ENCODE measurements around the gene CCDC183. TPM values are rescaled to one million over a fixed set of nuclear protein-coding genes. Genes with fewer than 3 reads are reported as not detected.
"Not testable (repeated sequence)": the region's sequence is repeated elsewhere in the genome, so short reads cannot be mapped to it uniquely, and the experiment has no call there.

Gene CCDC183
- total RNA-seq, 2 donors from 2014 or later = 3.3 to 14.5 TPM

DNA sequence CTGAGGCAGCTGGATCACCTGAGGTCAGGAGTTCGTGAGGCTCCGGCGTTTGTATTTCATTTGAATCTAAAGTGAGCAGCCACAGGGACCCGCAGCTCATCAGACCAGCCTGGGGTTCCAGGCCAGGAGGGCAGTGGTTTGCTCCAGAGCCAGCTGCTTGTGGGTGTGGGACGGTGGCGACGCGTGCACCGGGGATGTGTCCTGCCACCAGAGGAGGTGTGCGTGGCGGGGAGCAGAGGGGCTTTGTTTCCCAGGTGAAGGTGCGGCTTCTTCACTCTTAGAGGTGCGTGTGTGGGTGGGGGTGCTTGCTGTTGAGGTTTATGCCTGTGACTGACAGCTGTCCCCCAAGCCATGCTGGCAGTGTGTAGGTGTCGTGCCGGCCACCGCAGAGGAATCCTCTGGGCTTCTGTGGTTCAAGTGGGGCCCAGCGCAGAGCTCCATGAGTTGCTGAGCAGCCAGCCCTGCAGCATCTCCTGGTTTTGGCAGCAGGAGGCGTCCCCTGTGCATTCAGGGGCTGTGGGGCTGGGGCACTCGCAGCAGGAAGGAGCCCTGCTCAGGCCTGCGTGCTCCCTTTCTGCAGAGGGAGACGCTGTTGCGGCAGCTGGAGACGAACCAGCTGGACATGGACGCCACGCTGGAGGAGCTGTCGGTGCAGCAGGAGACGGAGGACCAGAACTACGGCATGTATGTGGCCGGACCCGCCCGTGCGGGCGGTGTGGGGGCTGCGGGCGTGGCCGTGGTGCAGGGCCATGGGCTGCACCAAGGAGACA lies 39.2 kb downstream of the CCDC183 start:
- H3K27ac ChIP-seq = no peak overlapping the region
- peaks cover 6% of the 10 kb centered on the region for H3K4me1 ChIP-seq
- DNase-seq = peak in 2 of 4 donors; percentile 1 to 10
- no peak for TF ChIP-seq POLR2A (IDR thresholded peaks at IDR 0.05)
- TF ChIP-seq, protein P1, sequence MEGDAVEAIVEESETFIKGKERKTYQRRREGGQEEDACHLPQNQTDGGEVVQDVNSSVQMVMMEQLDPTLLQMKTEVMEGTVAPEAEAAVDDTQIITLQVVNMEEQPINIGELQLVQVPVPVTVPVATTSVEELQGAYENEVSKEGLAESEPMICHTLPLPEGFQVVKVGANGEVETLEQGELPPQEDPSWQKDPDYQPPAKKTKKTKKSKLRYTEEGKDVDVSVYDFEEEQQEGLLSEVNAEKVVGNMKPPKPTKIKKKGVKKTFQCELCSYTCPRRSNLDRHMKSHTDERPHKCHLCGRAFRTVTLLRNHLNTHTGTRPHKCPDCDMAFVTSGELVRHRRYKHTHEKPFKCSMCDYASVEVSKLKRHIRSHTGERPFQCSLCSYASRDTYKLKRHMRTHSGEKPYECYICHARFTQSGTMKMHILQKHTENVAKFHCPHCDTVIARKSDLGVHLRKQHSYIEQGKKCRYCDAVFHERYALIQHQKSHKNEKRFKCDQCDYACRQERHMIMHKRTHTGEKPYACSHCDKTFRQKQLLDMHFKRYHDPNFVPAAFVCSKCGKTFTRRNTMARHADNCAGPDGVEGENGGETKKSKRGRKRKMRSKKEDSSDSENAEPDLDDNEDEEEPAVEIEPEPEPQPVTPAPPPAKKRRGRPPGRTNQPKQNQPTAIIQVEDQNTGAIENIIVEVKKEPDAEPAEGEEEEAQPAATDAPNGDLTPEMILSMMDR (IDR thresholded peaks at IDR 0.05) = no peak
- no peaks in the 10 kb centered on the region for H3K9me3 ChIP-seq
- 94 to 95% methylated on average over 23 to 35 of the region's 36 CpGs for WGBS, 2 donors
- H3K27me3 ChIP-seq = no peaks in the 10 kb centered on the region
- H3K4me3 ChIP-seq = no peak overlapping the region
- intact Hi-C loops (cut with DNase I) = no loop called here
- H3K36me3 ChIP-seq (replicated peaks in 1 of 2; ENCODE audit: insufficient read depth in 1 of 2, low read depth in 2 of 2) = peaks cover 0 to 9% of the 10 kb centered on the region in 2 donors
- ATAC-seq = no peak

DNA sequence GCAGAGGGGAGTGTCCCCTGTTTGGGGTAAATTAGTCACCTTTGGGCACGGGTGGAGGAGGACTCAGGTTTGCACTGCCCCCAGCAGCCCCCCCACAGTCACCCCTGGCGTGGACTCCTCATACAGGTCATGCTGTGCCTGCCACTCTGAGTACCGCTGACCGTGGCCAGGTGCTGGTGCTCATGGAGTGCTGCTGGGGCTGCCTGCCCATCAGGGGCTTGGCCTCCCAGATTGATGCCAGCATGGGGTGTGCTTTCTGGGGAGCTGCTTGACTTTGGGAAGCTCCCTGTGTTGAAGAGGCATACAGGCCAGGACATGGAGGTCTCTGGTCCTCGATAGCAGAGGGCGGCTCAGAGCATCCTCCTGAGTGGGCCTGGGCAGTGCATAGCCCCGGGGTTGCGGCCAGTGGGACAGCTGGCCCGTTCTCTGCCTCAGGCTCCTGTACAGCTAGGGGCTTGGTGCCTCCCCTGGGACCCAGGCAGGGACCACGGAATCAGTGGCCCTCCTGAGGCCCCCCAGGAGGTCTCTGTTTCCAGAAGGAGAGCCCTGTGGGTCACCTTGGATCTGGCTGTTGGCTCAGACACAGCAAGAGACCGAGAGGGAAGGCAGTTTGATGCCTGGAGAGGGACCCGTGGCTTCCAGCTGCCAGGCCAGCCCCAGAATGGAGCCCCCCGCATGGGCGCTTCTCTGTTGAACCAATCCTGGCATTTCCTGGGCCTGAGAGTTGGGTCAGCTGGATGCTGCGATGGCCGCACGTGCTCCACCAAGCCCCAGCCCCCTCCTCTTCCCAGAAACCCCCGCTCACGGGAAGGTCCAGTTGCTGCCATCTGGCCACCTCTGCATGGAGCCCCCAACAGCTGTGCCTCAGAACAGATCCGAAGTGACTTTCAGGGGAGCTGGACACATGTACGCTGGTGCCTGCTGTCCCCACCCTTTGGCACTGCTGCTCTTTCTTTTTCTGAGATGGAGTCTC lies 40.1 kb downstream of the CCDC183 start:
- Histone ChIP-seq H3K36me3 (replicated peaks in 1 of 2; ENCODE audit: insufficient read depth in 1 of 2, low read depth in 2 of 2) (peaks cover 0 to 3% of the 10 kb centered on the region in 2 donors), H3K4me3 (no peak overlapping the region), H3K27me3 (no peaks in the 10 kb centered on the region), H3K27ac (no peak overlapping the region), H3K4me1 (peaks cover 14% of the 10 kb centered on the region), H3K9me3 (no peaks in the 10 kb centered on the region)
- intact Hi-C loops (cut with DNase I) = no loop called here
- DNase-seq (peak in 2 of 4 donors; percentile 1 to 11), ATAC-seq (no peak)
- WGBS, 2 donors = 73 to 84% methylated on average over 2 to 21 of the region's 21 CpGs
- TF ChIP-seq, protein P1 (IDR thresholded peaks at IDR 0.05) = no peak
- no peak for TF ChIP-seq POLR2A (IDR thresholded peaks at IDR 0.05)

DNA sequence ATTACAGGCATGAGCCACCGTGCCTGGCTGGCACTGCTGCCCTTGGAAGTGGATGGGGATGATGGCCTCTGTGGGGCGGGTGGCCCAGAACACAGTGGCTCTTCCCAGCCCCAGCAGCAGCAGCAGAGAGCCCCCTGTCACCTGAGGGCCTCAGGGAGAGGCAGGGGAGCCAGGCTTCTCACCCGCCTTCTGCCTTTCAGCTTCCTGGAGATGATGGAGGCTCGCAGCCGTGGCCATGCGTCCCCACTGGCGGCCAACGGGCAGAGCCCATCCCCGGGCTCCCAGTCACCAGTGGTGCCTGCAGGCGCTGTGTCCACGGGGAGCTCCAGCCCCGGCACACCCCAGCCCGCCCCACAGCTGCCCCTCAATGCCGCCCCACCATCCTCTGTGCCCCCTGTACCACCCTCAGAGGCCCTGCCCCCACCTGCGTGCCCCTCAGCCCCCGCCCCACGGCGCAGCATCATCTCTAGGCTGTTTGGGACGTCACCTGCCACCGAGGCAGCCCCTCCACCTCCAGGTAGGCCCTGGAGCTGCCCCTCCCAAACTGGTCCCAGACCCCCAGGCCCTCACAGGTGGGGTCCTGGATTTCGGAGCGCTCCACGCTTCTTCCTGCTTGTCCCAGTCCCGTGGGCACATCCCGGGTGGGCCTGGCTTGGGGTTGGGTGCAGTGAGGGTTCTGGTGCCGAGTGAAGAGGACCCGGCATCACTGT lies 41.2 kb downstream of the CCDC183 start:
- 85 to 90% methylated on average over 3 to 21 of the region's 27 CpGs for WGBS, 2 donors
- ATAC-seq (no peak), DNase-seq (no peak)
- Histone ChIP-seq H3K9me3 (no peaks in the 10 kb centered on the region), H3K27me3 (no peaks in the 10 kb centered on the region), H3K36me3 (replicated peaks in 1 of 2; ENCODE audit: insufficient read depth in 1 of 2, low read depth in 2 of 2) (peaks cover 0 to 3% of the 10 kb centered on the region in 2 donors), H3K4me3 (no peak overlapping the region), H3K27ac (no peak overlapping the region), H3K4me1 (peaks cover 25% of the 10 kb centered on the region)
- intact Hi-C loops (cut with DNase I) = no loop called here
- TF ChIP-seq, protein P1 (IDR thresholded peaks at IDR 0.05) = no peak
- TF ChIP-seq POLR2A (IDR thresholded peaks at IDR 0.05) = no peak

DNA sequence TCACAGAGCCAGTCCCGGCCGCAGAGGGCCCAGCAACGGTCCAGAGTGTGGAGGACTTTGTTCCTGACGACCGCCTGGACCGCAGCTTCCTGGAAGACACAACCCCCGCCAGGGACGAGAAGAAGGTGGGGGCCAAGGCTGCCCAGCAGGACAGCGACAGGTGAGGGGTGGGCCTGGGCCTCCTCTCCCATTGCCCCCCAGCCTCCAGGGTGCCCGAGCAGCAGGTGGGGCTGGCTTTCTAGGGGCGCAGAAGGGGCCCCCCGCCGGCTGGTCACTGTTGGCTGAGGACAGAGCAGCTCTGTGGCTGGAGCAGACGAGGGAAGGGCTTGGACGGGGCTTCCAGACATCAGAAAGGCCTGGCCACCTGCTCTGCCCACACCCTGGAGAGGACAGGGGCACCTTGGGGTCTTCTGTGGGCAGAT lies 41.7 kb downstream of the CCDC183 start:
- intact Hi-C loops (cut with DNase I); H3K9me3 ChIP-seq; H3K36me3 ChIP-seq (replicated peaks in 1 of 2; ENCODE audit: insufficient read depth in 1 of 2, low read depth in 2 of 2); H3K27me3 ChIP-seq; H3K27ac ChIP-seq; DNase-seq; H3K4me3 ChIP-seq; ATAC-seq: not testable (repeated sequence)
- peaks cover 30% of the 10 kb centered on the region for H3K4me1 ChIP-seq
- WGBS, 2 donors = 85 to 97% methylated on average over 6 to 15 of the region's 15 CpGs

All from body of pancreas (tissue), 4 donors.